H1 (cell line): ENCODE results near the gene TLCD3B. TPM values are rescaled to one million over a fixed set of nuclear protein-coding genes. Genes with fewer than 3 reads are reported as not detected.

Experiments
- CTCF ChIA-PET: fragments of 300-600 bp; sonication (Branson Sonifier 250); formaldehyde crosslinking; loops from one replicate; lab custom pipeline; 2021; ENCODE audit not compliant: partially characterized antibody; lab: Charles Lee
- POLR2A ChIA-PET: fragments of 300-600 bp; sonication (Branson Sonifier 250); formaldehyde crosslinking; loops from one replicate; lab custom pipeline; 2021; ENCODE audit warnings: inconsistent platforms; ENCODE audit not compliant: partially characterized antibody; lab: Charles Lee
- DNase-seq, 2 experiments: peaks; one replicate each; pipeline versions ENCODE4 v3.0.0 to v3.0.0-alpha.2; 2010 to 2022; ENCODE audit warnings: low spot score in 2 of 2, low read depth in 1 of 2, mixed read lengths in 1 of 2
- FAIRE-seq: peaks from 2 replicates; lab custom pipeline; 2011; peaks lifted over from hg19 to GRCh38; lab: Jason Lieb, UNC
- H2AFZ ChIP-seq: 2 replicates; pipeline ENCODE4 v1.8.1; 2012; ENCODE audit warnings: low read length, inconsistent platforms
- H2AK5ac ChIP-seq: 2 replicates; pipeline ENCODE4 v1.6.1; 2013; ENCODE audit warnings: low read depth, low read length
- H2BK120ac ChIP-seq: replicated peaks from 2 replicates; pipeline ENCODE3; 2013; ENCODE audit warnings: low read depth, low read length, inconsistent platforms
- H2BK12ac ChIP-seq: 2 replicates; pipeline ENCODE4 v1.6.1; 2013; ENCODE audit warnings: low read depth, low read length
- H2BK15ac ChIP-seq: 2 replicates; pipeline ENCODE4 v1.6.1; 2013; ENCODE audit warnings: low read length
- H2BK20ac ChIP-seq: 2 replicates; pipeline ENCODE4 v1.6.1; 2013; ENCODE audit warnings: low read length
- H2BK5ac ChIP-seq: 2 replicates; pipeline ENCODE4 v1.6.1; 2013; ENCODE audit warnings: low read depth, low read length
- H3K14ac ChIP-seq: 2 replicates; pipeline ENCODE4 v1.6.1; 2013; ENCODE audit warnings: inconsistent platforms; ENCODE audit not compliant: insufficient read length
- H3K18ac ChIP-seq: 2 replicates; pipeline ENCODE4 v1.6.1; 2013; ENCODE audit warnings: low read length; ENCODE audit errors: extremely low read depth
- H3K23ac ChIP-seq: 2 replicates; pipeline ENCODE4 v1.6.1; 2013; ENCODE audit warnings: inconsistent platforms; ENCODE audit not compliant: insufficient read length
- H3K23me2 ChIP-seq: 2 replicates; pipeline ENCODE4 v1.6.1; 2013; ENCODE audit warnings: low read depth, low read length
- H3K27ac ChIP-seq: 2 replicates; pipeline ENCODE4 v1.6.1; 2011; ENCODE audit warnings: low read depth, low read length, inconsistent platforms
- H3K27me3 ChIP-seq, 4 experiments: replicated peaks in 1 of 4; 1 replicate in 1 of 4; 2 replicates in 3 of 4; pipeline versions ENCODE4 v1.6.1 to v1.8.1; 2011 to 2013; ENCODE audit warnings: low read length in 3 of 4, mild to moderate bottlenecking in 3 of 4, inconsistent platforms in 2 of 4, mixed read lengths in 2 of 4, moderate library complexity in 1 of 4; ENCODE audit not compliant: control insufficient read depth in 3 of 4, insufficient read depth in 3 of 4; ENCODE audit errors: extremely low read depth in 1 of 4
- H3K36me3 ChIP-seq, 4 experiments: 2 replicates each; pipeline versions ENCODE4 v1.6.1 to v1.8.1; 2011 to 2013; ENCODE audit warnings: mild to moderate bottlenecking in 4 of 4, low read length in 3 of 4, moderate library complexity in 2 of 4, control low read depth in 1 of 4, inconsistent platforms in 1 of 4; ENCODE audit not compliant: insufficient read depth in 4 of 4, control insufficient read depth in 2 of 4
- H3K4ac ChIP-seq: replicated peaks from 2 replicates; pipeline ENCODE3; 2013; ENCODE audit warnings: low read length, low read depth, mixed read lengths, inconsistent platforms; ENCODE audit not compliant: insufficient read length
- H3K4me1 ChIP-seq, 4 experiments: replicated peaks in 1 of 4; 1 replicate in 1 of 4; 2 replicates in 3 of 4; pipeline versions ENCODE4 v1.6.1 to v1.8.1; 2011 to 2013; ENCODE audit warnings: low read length in 3 of 4, inconsistent platforms in 2 of 4, mixed read lengths in 1 of 4; ENCODE audit not compliant: insufficient read depth in 4 of 4, control insufficient read depth in 3 of 4
- H3K4me2 ChIP-seq, 2 experiments: 2 replicates each; pipeline versions ENCODE4 v1.6.1 to v1.8.1; 2011 to 2013; ENCODE audit warnings: low read depth in 2 of 2, low read length in 2 of 2, control low read depth in 1 of 2, inconsistent platforms in 1 of 2, mild to moderate bottlenecking in 1 of 2; ENCODE audit not compliant: insufficient read depth in 1 of 2
- H3K4me3 ChIP-seq, 4 experiments: fragments of 200-600, 300-600 bp in 1 of 4; sonication (generic), shearing (Covaris generic), sonication (Bioruptor Twin) in 1 of 4; 2 replicates each; pipeline versions ENCODE4 v1.5.1 to v1.8.1; 2011 to 2016; ENCODE audit warnings: low read length in 4 of 4, low read depth in 3 of 4, control low read depth in 2 of 4, inconsistent platforms in 2 of 4, mild to moderate bottlenecking in 2 of 4, mixed read lengths in 1 of 4, moderate library complexity in 1 of 4; ENCODE audit not compliant: insufficient read depth in 2 of 4; ENCODE audit errors: extremely low read depth in 1 of 4
- H3K56ac ChIP-seq: replicated peaks from 2 replicates; pipeline ENCODE3; 2013; ENCODE audit warnings: low read depth, mild to moderate bottlenecking, mixed read lengths, low read length, inconsistent platforms; ENCODE audit not compliant: insufficient read length
- H3K79me1 ChIP-seq: 2 replicates; pipeline ENCODE4 v1.6.1; 2013; ENCODE audit warnings: low read depth, low read length, control low read depth
- H3K79me2 ChIP-seq, 2 experiments: 2 replicates each; pipeline versions ENCODE4 v1.6.1 to v1.8.1; 2012 to 2013; ENCODE audit warnings: low read length in 2 of 2, mild to moderate bottlenecking in 2 of 2, inconsistent platforms in 1 of 2; ENCODE audit not compliant: insufficient read depth in 2 of 2, control insufficient read depth in 1 of 2
- H3K9ac ChIP-seq, 4 experiments: replicated peaks in 1 of 4; 1 replicate in 1 of 4; 2 replicates in 3 of 4; pipeline versions ENCODE4 v1.6.1 to v1.8.1; 2011 to 2013; ENCODE audit warnings: low read depth in 3 of 4, low read length in 3 of 4, control low read depth in 2 of 4, mild to moderate bottlenecking in 2 of 4, moderate library complexity in 2 of 4, inconsistent platforms in 1 of 4; ENCODE audit errors: extremely low read depth in 1 of 4
- H3K9me3 ChIP-seq, 2 experiments: 2 replicates each; pipeline versions ENCODE4 v1.6.1 to v1.8.1; 2012 to 2013; ENCODE audit warnings: mild to moderate bottlenecking in 2 of 2, moderate library complexity in 2 of 2, control low read depth in 1 of 2, inconsistent platforms in 1 of 2, low read depth in 1 of 2, low read length in 1 of 2, mixed read lengths in 1 of 2; ENCODE audit not compliant: insufficient read depth in 2 of 2
- H4K20me1 ChIP-seq, 2 experiments: replicated peaks in 1 of 2; 2 replicates each; pipeline versions ENCODE3 to v1.8.1; 2011 to 2013; ENCODE audit warnings: inconsistent platforms in 2 of 2, low read length in 2 of 2, mild to moderate bottlenecking in 1 of 2; ENCODE audit not compliant: insufficient read depth in 2 of 2, control insufficient read depth in 1 of 2
- H4K5ac ChIP-seq: 2 replicates; pipeline ENCODE4 v1.6.1; 2013; ENCODE audit warnings: low read length, low read depth, mixed read lengths, inconsistent platforms; ENCODE audit not compliant: insufficient read length
- H4K8ac ChIP-seq: 2 replicates; pipeline ENCODE4 v1.8.0; 2013; ENCODE audit warnings: mild to moderate bottlenecking, moderate library complexity, low read length, inconsistent platforms; ENCODE audit not compliant: insufficient read depth; ENCODE audit errors: extremely low read depth
- H4K91ac ChIP-seq: replicated peaks from 2 replicates; pipeline ENCODE3; 2013; ENCODE audit warnings: low read length, mixed read lengths, inconsistent platforms; ENCODE audit not compliant: insufficient read length
- ASH2L ChIP-seq: fragments of 200-600, 300-600 bp; sonication (generic); IDR thresholded peaks from one replicate; pipeline ENCODE4 v1.7.1; 2017; ENCODE audit warnings: low read length
- EGR1 ChIP-seq: IDR thresholded peaks from 2 replicates; pipeline ENCODE4 v1.6.1; 2011; ENCODE audit warnings: low read depth, low read length, borderline replicate concordance
- GABPA ChIP-seq: IDR thresholded peaks from 2 replicates; pipeline ENCODE4 v1.6.1; 2011; ENCODE audit warnings: mild to moderate bottlenecking, low read length, moderate library complexity, borderline replicate concordance; ENCODE audit not compliant: insufficient read depth
- JUND ChIP-seq: IDR thresholded peaks from 2 replicates; pipeline ENCODE4 v1.6.1; 2011; ENCODE audit warnings: mild to moderate bottlenecking, improper control_type of control experiment, low read length
- KDM1A ChIP-seq: fragments of 200-600, 300-600 bp; sonication (generic); IDR thresholded peaks from 2 replicates; pipeline ENCODE4 v1.7.1; 2016; ENCODE audit warnings: mild to moderate bottlenecking, low read length, borderline replicate concordance
- RFX5 ChIP-seq: IDR thresholded peaks from 2 replicates; pipeline ENCODE4 v1.6.1; 2011; ENCODE audit warnings: low read depth, low read length, improper control_type of control experiment, borderline replicate concordance
- SIX5 ChIP-seq: IDR thresholded peaks from 2 replicates; pipeline ENCODE4 v1.6.1; 2011; ENCODE audit warnings: mild to moderate bottlenecking, low read depth, low read length
- SP2 ChIP-seq: IDR thresholded peaks from 2 replicates; pipeline ENCODE4 v1.6.1; 2012; ENCODE audit warnings: mild to moderate bottlenecking, low read length, inconsistent platforms
- WGBS, 2 experiments: shearing (Covaris generic) in 1 of 2; methylation state at CpG; one replicate each; pipeline versions ENCODE4 v1.1.6 to v1.1.7; 2013 to 2015; ENCODE audit warnings: low lambda C conversion rate in 2 of 2, mixed read lengths in 2 of 2, inconsistent platforms in 1 of 2, low coverage in 1 of 2, missing lambda C conversion rate in 1 of 2; ENCODE audit not compliant: insufficient replicate concordance in 2 of 2, insufficient coverage in 1 of 2, insufficient read length in 1 of 2; ENCODE audit errors: extremely low coverage in 1 of 2, missing lambda C conversion rate in 1 of 2; 5-methylcytosine and 5-hydroxymethylcytosine counted together
- polyA plus RNA-seq, 7 experiments: library from polyadenylated mRNA; depleted of rRNA in 3 of 7; stranded (reverse) in 5 of 7; unstranded in 2 of 7; fragments of >200 nt in 5 of 7; fragments of 200-250 nt in 2 of 7; gene quantifications; 1 replicate in 5 of 7; 2 replicates in 1 of 7; 4 replicates in 1 of 7; pipeline versions ENCODE4 v1.2.1 to v1.2.3, GENCODE V29; 2011 to 2013; ENCODE audit warnings: missing spikeins in 2 of 7, mixed read lengths in 2 of 7
- total RNA-seq: library from RNA; stranded (reverse); fragmentation: NEBNext Ultra II Directional; extraction: Animal tissue kit (Norgen Biotek cat#: 25700); gene quantifications from 2 replicates; pipeline ENCODE4 v1.2.1, GENCODE V29; 2021

Gene TLCD3B
- total and polyA plus RNA-seq, 2 of the 8 experiments (the other 6 are each of a cell fraction or from before 2014, with no cell fraction given): 15.2 to 26.9 TPM

DNA sequence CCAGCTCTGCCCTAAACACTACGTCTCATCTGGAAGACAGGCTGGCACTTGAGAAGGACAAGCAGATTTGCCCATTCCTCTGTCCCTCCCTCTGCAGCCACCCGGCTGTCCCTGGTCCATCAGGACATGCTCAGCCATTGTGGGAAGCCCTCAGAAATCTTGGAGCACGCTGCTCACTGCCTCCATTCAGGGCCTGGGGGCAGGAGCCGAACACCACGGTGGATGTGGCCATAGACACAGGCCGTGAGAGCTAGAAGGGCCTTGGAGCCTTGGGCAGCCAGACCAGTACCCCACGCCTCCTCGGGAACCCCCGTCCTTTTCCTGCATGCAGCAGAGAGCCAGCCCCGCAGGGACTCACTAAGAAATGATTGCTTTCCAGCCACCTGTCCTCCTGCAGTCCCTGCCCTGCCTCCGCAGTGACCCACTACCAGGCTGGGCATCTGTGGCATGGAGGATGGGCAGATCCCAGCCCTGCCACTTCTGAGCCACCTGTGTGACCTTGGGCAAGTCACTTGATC, 23.6 kb downstream of the TLCD3B start:
- H3K79me1 ChIP-seq: no peaks in the 10 kb centered on the region
- no peak overlapping the region for H3K4me3 ChIP-seq
- no peak overlapping the region for H3K14ac ChIP-seq
- no peak overlapping the region for H4K5ac ChIP-seq
- CTCF ChIA-PET: interaction anchor here (1.9 to 3.2 kb wide), 4 partner anchors 7 to 159 kb away, joined by 5 to 10 read pairs (median 9); partner anchors contain the start of gene INO80E
- no peak overlapping the region for H4K8ac ChIP-seq
- peaks cover 0 to 25% (median 14%) of the 10 kb centered on the region in 4 experiments; a peak in 6 of 7 replicates for H3K4me1 ChIP-seq
- no peak overlapping the region for H3K9ac ChIP-seq
- TF ChIP-seq RFX5 (no peak), ASH2L (no peak), GABPA (no peak), EGR1 (no peak), JUND (no peak), KDM1A (no peak), SIX5 (no peak), SP2 (no peak)
- H2BK12ac ChIP-seq: no peak overlapping the region
- H3K79me2 ChIP-seq: no peaks in the 10 kb centered on the region
- H2BK120ac ChIP-seq: no peak overlapping the region
- no peak overlapping the region for H3K18ac ChIP-seq
- H3K36me3 ChIP-seq: peaks cover 0 to 7% (median 5%) of the 10 kb centered on the region in 4 experiments; a peak in 5 of 8 replicates
- no peak overlapping the region for H2BK15ac ChIP-seq
- H2AFZ ChIP-seq: no peak overlapping the region
- no peak overlapping the region for H3K4ac ChIP-seq
- H3K4me2 ChIP-seq: no peak overlapping the region
- DNase-seq (no peak), FAIRE-seq (no peak)
- H3K23me2 ChIP-seq: peaks cover 16% of the 10 kb centered on the region
- H4K20me1 ChIP-seq: peaks cover 3 to 7% of the 10 kb centered on the region in 2 experiments
- H3K23ac ChIP-seq: no peak overlapping the region
- no peak overlapping the region for H4K91ac ChIP-seq
- H2BK5ac ChIP-seq: no peak overlapping the region
- no peak overlapping the region for H3K56ac ChIP-seq
- H2AK5ac ChIP-seq: no peak overlapping the region
- H2BK20ac ChIP-seq: no peak overlapping the region
- POLR2A ChIA-PET: interaction anchor here (1.6 to 4.9 kb wide), 5 partner anchors 11 to 199 kb away, joined by 4 to 34 read pairs (median 5); partner anchors contain the start of genes HIRIP3, INO80E and TLCD3B
- no peak overlapping the region for H3K27ac ChIP-seq
- H3K27me3 ChIP-seq: peaks cover 0 to 23% (median 13%) of the 10 kb centered on the region in 4 experiments; a peak in 5 of 7 replicates
- H3K9me3 ChIP-seq: no peaks in the 10 kb centered on the region
- WGBS, 2 experiments: 89% methylated on average over 11 of the region's 11 CpGs; no CpG with 5 or more reads in 1 of the 2 experiments
